ENCODE measurements around the gene PDZD8.
"Not testable (repeated sequence)": the region's sequence is repeated elsewhere in the genome, so short reads cannot be mapped to it uniquely, and the experiment has no call there.

PDZD8 gene

GRCh38 chr10:117342641-117343040 lies 32.6 kb downstream of the PDZD8 start:
- no peak for DNase-seq

DNA sequence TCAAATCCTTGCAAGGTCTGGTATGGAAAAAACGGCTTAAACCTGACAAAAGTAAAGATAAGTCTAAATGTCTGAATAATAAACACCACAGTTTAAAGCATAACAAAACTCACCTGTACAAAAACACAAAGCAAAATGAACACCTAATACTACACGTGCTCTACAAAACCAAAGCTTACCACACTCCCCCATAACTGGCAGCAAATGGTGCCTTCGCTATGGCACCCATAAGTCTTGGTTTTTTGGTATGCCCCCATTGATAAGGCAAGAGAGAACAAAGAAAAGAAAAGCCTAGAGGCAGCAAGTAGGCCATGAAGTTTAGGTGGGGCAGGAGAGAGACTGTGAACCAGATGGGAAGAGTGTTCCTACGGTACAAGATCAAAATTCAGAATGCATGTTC lies 34.2 kb downstream of the PDZD8 start:
- DNase-seq: no peak

DNA sequence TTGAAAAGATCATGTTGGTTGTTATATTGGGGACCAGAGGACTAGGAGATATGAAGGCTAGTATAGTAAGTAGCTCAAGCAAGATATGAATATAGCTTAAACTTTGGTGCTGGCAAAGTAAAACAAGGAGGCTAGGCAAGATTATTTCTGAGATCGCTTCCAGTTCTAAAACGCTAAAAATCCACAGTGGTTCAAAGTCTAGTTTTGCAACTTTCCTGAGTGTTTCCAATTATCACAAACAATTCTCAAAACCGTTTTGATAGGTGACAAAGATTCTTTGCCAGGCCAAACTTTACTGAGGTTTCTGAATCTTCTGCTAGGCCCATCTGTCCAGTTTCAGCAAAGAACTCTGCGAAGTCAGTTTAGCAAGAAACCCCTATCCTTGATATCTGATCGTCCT lies 35.3 kb downstream of the PDZD8 start:
- DNase-seq: no peak

DNA sequence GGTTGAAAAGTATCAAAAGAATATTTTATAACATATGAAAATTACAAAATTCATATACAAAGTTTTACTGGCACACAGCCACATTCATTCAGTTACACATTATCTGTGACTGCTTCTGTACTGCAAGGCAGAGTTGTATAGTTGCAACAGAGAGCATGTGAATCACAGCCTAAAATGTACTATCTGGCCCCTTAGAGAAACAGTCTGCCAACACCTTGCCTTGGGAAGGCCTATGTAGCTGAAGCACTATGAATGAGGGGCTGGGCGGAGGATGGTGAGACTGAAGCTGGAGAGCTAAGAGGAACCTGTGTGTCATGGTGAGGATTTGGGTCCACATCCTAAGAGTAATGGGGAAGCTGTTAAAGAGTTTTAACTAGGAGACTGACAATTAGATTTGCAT lies 35.7 kb downstream of the PDZD8 start:
- no peak for DNase-seq

DNA sequence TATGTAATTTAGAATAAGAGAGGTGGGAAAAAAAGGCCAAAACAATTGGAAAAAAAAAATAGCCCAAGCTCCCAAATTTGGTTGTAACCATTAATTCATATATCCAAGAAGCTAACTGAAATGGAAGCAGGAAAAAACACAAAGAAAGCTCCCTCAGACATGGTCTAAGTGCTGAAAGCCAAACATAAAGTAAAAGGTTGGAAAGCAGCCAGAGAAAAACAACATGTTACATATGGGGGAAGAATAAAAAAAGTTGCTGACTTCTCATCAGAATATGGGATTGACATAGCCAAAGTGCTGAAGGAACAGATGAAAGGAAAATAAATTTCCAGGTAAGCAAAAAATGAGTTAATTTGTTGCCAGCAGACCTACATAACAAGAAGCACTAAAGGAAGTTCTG lies 40.3 kb downstream of the PDZD8 start:
- no peak for DNase-seq

DNA sequence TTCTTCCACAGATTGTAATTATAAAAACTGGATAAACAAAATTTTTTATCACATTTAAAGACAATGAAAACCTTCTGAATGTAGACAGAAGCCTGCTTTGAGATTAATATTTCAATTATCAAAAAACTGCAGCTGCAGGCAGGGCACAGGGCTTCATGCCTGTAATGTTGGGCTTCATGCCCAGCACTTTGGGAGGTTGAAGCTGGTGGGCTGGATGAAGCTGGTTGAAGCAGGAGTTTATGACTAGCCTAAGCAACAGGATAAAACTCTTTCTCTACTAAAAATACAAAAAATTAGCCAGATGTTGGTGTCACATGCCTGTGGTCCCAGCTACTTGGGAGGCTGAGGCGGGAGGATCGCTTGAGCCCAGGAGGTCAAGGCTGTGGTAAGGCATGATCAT lies 41.2 kb downstream of the PDZD8 start:
- DNase-seq: no peak

GRCh38 chr10:117327262-117327661 lies 48.0 kb downstream of the PDZD8 start:
- DNase-seq: no peak

GRCh38 chr10:117324367-117324766 lies 50.9 kb downstream of the PDZD8 start:
- no peak for DNase-seq

DNA sequence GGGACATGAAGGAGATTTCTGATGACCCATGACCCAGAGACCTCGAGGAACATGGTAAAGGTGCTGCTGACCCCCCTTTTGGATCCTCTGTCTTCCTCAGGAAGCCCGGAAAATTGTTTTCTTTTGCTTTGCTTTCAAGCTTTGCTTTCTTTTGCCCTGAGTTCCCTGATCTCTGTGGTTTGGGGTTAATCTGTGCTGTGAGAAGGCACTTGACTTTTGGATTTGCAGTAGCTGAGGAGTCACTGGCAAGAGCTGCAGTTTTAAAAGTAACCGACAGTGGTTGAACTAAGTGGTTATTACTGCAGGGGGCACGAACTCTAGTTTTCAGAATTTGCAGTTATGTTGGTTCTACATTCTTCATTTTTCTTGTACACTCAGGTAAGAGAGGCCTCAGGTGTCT lies 53.0 kb downstream of the PDZD8 start:
- DNase-seq: no peak

GRCh38 chr10:117320050-117320665 lies 55.1 kb downstream of the PDZD8 start:
- DNase-seq: no peak

DNA sequence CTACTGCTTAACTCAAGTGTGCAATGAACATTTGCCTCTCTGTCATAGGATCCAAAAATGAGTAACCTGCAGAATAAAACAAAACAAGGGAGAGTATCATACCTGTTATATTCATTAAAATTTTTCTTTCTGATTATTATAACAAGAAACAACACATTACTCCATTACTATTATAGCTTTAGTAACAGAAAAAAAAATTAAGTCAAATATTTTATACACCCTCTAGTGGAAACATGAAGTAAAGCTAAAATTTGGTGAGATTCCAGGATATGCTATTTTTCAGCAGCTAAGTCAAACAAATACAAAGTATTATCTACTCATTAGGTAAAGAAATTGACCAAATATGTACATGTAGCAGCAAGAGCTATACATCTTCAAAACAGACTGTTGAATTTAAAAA lies 56.3 kb downstream of the PDZD8 start:
- DNase-seq: no peak

DNA sequence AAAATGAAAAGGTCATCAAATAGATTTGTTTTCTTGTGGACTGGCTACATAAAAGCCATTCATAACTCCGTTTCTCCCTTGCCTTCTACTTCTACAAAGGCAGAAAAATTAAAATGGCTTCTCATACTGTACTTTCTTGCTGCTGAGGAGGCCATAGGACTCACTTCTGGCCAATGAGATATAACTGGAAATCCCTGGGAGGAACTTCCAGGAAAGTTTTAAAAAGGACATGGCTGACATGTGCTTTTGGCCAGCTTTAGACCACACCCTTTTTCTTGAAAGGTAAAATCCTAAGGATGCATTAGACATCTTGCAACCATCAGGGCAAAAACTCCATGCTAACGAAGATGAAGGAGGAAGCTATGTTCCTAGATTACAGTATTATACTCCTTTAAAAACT lies 58.5 kb downstream of the PDZD8 start:
- no peak for DNase-seq

DNA sequence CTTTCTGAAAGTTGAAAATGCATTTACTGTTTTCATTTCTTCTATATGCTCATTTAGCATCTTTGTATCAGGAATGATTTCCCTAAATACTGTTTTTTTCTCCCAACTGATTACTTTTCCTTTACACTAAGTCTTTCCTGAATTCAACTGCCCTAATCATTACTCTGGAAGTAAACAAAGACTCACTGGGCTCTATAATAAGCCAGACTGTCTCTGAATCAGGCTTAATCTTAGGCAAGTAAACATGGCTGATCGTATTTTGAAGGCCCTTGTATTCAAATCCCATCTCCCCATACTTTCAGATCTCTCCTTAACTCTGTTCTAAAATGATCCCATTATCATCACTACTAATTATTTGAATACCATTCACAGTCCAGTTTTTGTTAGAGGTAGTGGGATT lies 61.6 kb downstream of the PDZD8 start:
- DNase-seq: no peak

DNA sequence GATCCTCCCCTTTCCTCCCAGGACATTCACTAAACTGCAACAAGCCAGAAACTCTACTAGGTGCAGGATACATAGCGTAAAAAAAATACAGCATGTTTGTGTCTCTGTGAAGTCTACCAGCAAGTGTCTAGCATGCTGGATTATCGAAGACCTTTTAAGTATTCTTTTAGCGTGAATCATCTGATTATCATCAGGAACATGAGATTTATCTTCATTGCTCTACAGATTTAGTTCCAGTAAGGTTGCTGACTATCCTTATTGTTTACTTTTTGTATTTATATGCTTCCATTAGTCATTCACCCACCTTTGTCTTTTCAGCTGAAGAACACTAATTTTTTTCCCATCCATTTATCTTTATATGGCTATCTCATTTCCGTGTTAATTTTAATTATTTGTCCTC lies 62.8 kb downstream of the PDZD8 start:
- DNase-seq: no peak

DNA sequence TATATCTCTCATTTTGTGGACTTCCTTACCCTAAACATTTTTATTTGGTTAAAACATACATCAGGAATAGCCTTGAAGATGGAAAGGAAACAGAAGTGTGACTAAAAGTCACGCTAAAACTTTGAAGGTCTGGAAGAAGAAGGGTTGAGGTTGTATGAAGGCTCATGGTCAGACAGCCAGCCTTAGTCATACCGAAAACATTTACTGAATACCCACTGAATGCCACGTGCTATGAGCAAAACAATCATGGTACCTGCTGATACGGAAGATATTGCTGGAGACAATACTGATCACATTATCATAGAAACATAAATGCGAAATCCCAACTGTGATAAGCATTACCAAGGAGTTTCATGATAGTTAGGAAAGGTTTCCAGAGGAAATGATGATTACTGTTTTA lies 64.0 kb downstream of the PDZD8 start:
- DNase-seq: no peak

GRCh38 chr10:117306674-117307073 lies 68.6 kb downstream of the PDZD8 start:
- no peak for DNase-seq

GRCh38 chr10:117303451-117303850 lies 71.8 kb downstream of the PDZD8 start:
- not testable (repeated sequence) for DNase-seq

- DNase-seq: no peak
Observed at GRCh38 chr10:117300671-117301070, 74.6 kb downstream of the PDZD8 start.

GRCh38 chr10:117299435-117299834 lies 75.8 kb downstream of the PDZD8 start:
- no peak for DNase-seq

DNA sequence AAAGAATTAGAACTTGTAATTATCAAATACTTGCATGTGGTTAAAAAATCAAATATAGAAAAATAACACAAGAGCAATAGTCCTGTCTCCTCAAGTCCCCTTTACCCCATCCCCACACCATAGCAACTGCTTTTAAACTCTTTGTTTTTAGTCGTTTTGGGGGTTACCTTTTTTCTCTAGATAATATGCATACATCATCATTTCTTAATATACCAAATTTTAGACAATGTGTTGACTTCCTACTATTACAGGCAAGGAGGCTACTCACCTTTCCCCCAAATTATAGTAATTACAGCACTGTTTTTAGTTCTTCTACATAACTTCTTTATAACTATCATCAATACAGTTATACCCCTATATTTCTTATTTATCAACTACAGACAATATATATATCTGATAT lies 77.0 kb downstream of the PDZD8 start:
- DNase-seq: no peak

GRCh38 chr10:117294735-117295134 lies 80.5 kb downstream of the PDZD8 start:
- no peak for DNase-seq

- no peak for DNase-seq
Observed at GRCh38 chr10:117294039-117294645, 81.1 kb downstream of the PDZD8 start.

- DNase-seq: not testable (repeated sequence)
Observed at GRCh38 chr10:117290872-117291271, 84.4 kb downstream of the PDZD8 start.

DNA sequence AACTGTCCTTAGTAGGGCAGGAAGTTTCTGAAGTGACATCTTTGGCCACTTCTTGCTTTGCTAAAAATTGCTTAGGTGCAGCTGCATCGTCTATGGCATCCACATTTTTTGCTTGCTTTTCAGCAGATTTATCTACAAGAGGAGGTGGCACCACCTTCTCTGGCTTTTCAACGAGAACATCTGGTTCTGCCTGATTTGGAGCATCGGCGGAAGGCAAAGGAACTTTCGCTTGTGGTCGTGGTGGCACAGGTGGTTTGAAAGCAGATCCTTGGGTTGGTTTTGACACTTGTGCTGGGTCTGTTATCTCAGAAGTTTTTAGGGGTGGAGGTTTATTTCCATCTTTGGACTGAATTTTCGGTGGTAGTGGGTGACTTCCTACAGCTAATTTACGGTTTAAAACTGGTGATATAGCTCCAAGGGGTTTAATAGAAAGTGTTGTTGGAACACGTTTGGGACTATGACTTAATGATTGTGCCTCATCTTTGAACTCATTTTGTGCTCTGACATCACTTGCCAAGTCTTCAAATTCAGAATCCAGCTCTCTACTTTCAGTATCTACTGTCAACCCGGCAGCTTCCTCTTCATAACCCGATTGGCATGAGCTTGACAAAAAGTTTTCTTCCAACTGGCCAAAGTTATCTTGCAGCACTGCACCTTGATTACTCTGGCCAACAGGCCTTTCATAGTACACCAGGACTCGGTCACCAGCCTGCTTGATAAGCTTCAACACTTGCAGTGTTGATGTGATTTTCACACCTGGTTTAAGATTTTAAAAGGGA lies 90.3 kb downstream of the PDZD8 start:
- DNase-seq: no peak

All from CD4-positive, alpha-beta T cell treated with Interferon gamma for 1 hour (primary cell).